ENCODE data around the gene EPS15. TPM values are rescaled to one million over a fixed set of nuclear protein-coding genes. Genes with fewer than 3 reads are reported as not detected.

EPS15 gene
- total and polyA plus RNA-seq, 8 donors = 9.9 to 42.0 (median 25.3) TPM

- H3K27me3 ChIP-seq = no peaks in the 10 kb centered on the region
- H3K27ac ChIP-seq = no peak overlapping the region
- FAIRE-seq = no peak
- WGBS, 2 donors = 60 to 65% methylated on average over 7 of the region's 7 CpGs
- intact Hi-C loops (cut with DNase I) = no loop called here
- H3K4me1 ChIP-seq = no peaks in the 10 kb centered on the region
- H3K4me3 ChIP-seq = no peak overlapping the region
- no peaks in the 10 kb centered on the region for H3K36me3 ChIP-seq
- no peak for DNase-seq
- ATAC-seq = no peak
- no peak for TF ChIP-seq CTCF (IDR thresholded peaks at IDR 0.05)
- no peaks in the 10 kb centered on the region for H3K9me3 ChIP-seq
Observed at GRCh38 chr1:51346086-51346942, 172.8 kb downstream of the EPS15 start.

- FAIRE-seq (no peak), DNase-seq (peak in 1 of 6 donors; percentile 69), ATAC-seq (peak; percentile 2 to 21 (median 10))
- intact Hi-C loops (cut with DNase I) = no loop called here
- WGBS, 2 donors = 59 to 64% methylated on average over 15 of the region's 15 CpGs
- Histone ChIP-seq H3K9me3 (no peaks in the 10 kb centered on the region), H3K4me3 (peak overlapping the region in 1 of 4 donors; percentile 50), H3K27ac (no peak overlapping the region), H3K4me1 (no peaks in the 10 kb centered on the region), H3K27me3 (no peaks in the 10 kb centered on the region), H3K36me3 (no peaks in the 10 kb centered on the region)
- no peak for TF ChIP-seq CTCF (IDR thresholded peaks at IDR 0.05)
Observed at GRCh38 chr1:51345300-51345687, 173.8 kb downstream of the EPS15 start.

- no peaks in the 10 kb centered on the region for H3K27me3 ChIP-seq
- DNase-seq (peak; percentile 59 to 90 (median 74)), ATAC-seq (peak; percentile 89 to 96 (median 92)), FAIRE-seq (no peak)
- no peaks in the 10 kb centered on the region for H3K9me3 ChIP-seq
- H3K36me3 ChIP-seq = no peaks in the 10 kb centered on the region
- H3K4me1 ChIP-seq = no peaks in the 10 kb centered on the region
- H3K4me3 ChIP-seq = peak overlapping the region; percentile 22 to 72 (median 51)
- H3K27ac ChIP-seq = peak overlapping the region in 1 of 4 donors; percentile 11
- WGBS, 2 donors = 2% methylated on average over 52 to 60 of the region's 60 CpGs
- intact Hi-C loops (cut with DNase I) = no loop called here
- peak in 3 of 4 donors; percentile 12 to 19 (median 13) for TF ChIP-seq CTCF (IDR thresholded peaks at IDR 0.05)
Observed at GRCh38 chr1:51344602-51345299, 174.3 kb downstream of the EPS15 start.

- ATAC-seq (no peak), DNase-seq (no peak), FAIRE-seq (no peak)
- Histone ChIP-seq H3K4me1 (no peaks in the 10 kb centered on the region), H3K27me3 (no peaks in the 10 kb centered on the region), H3K9me3 (no peaks in the 10 kb centered on the region), H3K27ac (no peak overlapping the region), H3K4me3 (peak overlapping the region; percentile 22 to 72 (median 51)), H3K36me3 (no peaks in the 10 kb centered on the region)
- intact Hi-C loops (cut with DNase I) = no loop called here
- TF ChIP-seq CTCF (IDR thresholded peaks at IDR 0.05) = no peak
- 48 to 56% methylated on average over 7 of the region's 7 CpGs for WGBS, 2 donors
Observed at GRCh38 chr1:51344276-51344601, 174.8 kb downstream of the EPS15 start.

- intact Hi-C loops (cut with DNase I) = no loop called here
- Histone ChIP-seq H3K27ac (no peak overlapping the region), H3K27me3 (no peaks in the 10 kb centered on the region), H3K4me3 (no peak overlapping the region), H3K4me1 (no peaks in the 10 kb centered on the region), H3K36me3 (no peaks in the 10 kb centered on the region), H3K9me3 (no peaks in the 10 kb centered on the region)
- no peak for ATAC-seq
- DNase-seq = no peak
- WGBS, 2 donors = 95% methylated on average over 3 of the region's 3 CpGs
- FAIRE-seq = no peak
- TF ChIP-seq CTCF (IDR thresholded peaks at IDR 0.05) = no peak
Observed at GRCh38 chr1:51343624-51344023, 175.4 kb downstream of the EPS15 start.

All from pancreas (tissue), 10 donors.